ENCODE data around the gene GDAP1L1.

- TF ChIP-seq CTCF (conservative IDR thresholded peaks at IDR 0.05) (no peak), EZH2 (IDR thresholded peaks at IDR 0.05; ENCODE audit: low read depth) (no peak)
These were observed 27.3 kb upstream of the GDAP1L1 start for GRCh38 chr20:44219791-44220190.
